Panc1 (cell line): ENCODE results near the gene HOXA4. TPM values are rescaled to one million over a fixed set of nuclear protein-coding genes. Genes with fewer than 3 reads are reported as not detected.

Experiments
- ATAC-seq: fragments of 200-7000 bp; cut with Tn5 transposase; 2 replicates; pipeline ENCODE4 v1.9.1; 2020; ENCODE audit warnings: mild to moderate bottlenecking, moderate library complexity
- BruUV-seq: library from RNA; stranded (reverse); fragments of 400-500 nt; replicated peaks from 2 replicates; lab custom pipeline; 2021; lab: Mats Ljungman, UMichigan
- CTCF ChIA-PET: fragments of 300-600 bp; sonication (Branson Sonifier 250); formaldehyde crosslinking; loops from one replicate; lab custom pipeline; 2022; ENCODE audit warnings: antibody characterized with exemption; lab: Charles Lee
- POLR2A ChIA-PET: fragments of 300-600 bp; sonication (Branson Sonifier 250); formaldehyde crosslinking; loops from one replicate; lab custom pipeline; 2022; ENCODE audit warnings: antibody characterized with exemption; lab: Charles Lee
- DNase-seq: peaks from one replicate; pipeline ENCODE4 v3.0.0-alpha.2; 2010; ENCODE audit warnings: low read depth, low spot score
- H3K27ac ChIP-seq: 2 replicates; pipeline ENCODE4 v1.5.1; 2011; ENCODE audit warnings: mild to moderate bottlenecking, low read length, inconsistent platforms
- H3K27me3 ChIP-seq: fragments of 200-500 bp; sonication (Bioruptor generic); 2 replicates; pipeline ENCODE4 v1.6.0; 2014; ENCODE audit warnings: low read length, inconsistent platforms; ENCODE audit not compliant: control insufficient read depth, insufficient read depth
- H3K36me3 ChIP-seq: fragments of 200-500 bp; sonication (Bioruptor generic); 2 replicates; pipeline ENCODE4 v1.5.1; 2014; ENCODE audit warnings: inconsistent platforms, mild to moderate bottlenecking, low read length, moderate library complexity; ENCODE audit not compliant: control insufficient read depth, insufficient read depth
- H3K4me1 ChIP-seq: 2 replicates; pipeline ENCODE4 v1.5.1; 2011; ENCODE audit warnings: inconsistent platforms, mild to moderate bottlenecking, low read length, moderate library complexity; ENCODE audit not compliant: control insufficient read depth, insufficient read depth
- H3K4me3 ChIP-seq, 2 experiments: 2 replicates each; pipeline ENCODE4 v1.5.1; 2011 to 2012; ENCODE audit warnings: low read depth in 2 of 2, low read length in 2 of 2, mild to moderate bottlenecking in 2 of 2, inconsistent platforms in 1 of 2, moderate library complexity in 1 of 2
- H3K9me3 ChIP-seq: fragments of 200-500 bp; sonication (Bioruptor generic); 2 replicates; pipeline ENCODE4 v1.5.1; 2014; ENCODE audit warnings: low read depth, mild to moderate bottlenecking, inconsistent platforms, low read length, moderate library complexity; ENCODE audit not compliant: control insufficient read depth, insufficient read depth
- CTCF ChIP-seq: fragments of 450-650 bp; IDR thresholded peaks from 2 replicates; pipeline ENCODE4 v1.5.1; 2017; ENCODE audit warnings: mild to moderate bottlenecking
- POLR2AphosphoS5 ChIP-seq: IDR thresholded peaks from 2 replicates; pipeline ENCODE4 v1.6.1; 2012; ENCODE audit warnings: mild to moderate bottlenecking, low read depth, low read length, moderate library complexity
- REST ChIP-seq, 2 experiments: IDR thresholded peaks; 2 replicates each; pipeline ENCODE4 v1.6.1; 2011 to 2012; ENCODE audit warnings: low read depth in 2 of 2, control low read depth in 1 of 2, low read length in 1 of 2, mild to moderate bottlenecking in 1 of 2, moderate library complexity in 1 of 2; ENCODE audit not compliant: insufficient read depth in 1 of 2
- SIN3A ChIP-seq: IDR thresholded peaks from 2 replicates; pipeline ENCODE4 v1.6.1; 2012; ENCODE audit warnings: low read depth, mild to moderate bottlenecking, low read length, moderate library complexity, borderline replicate concordance; ENCODE audit not compliant: insufficient read depth
- TCF7L2 ChIP-seq: IDR thresholded peaks from 2 replicates; pipeline ENCODE4 v1.6.1; 2011; ENCODE audit warnings: mild to moderate bottlenecking, low read depth, low read length, inconsistent platforms
- in situ Hi-C: cut with HindIII; loops from 2 replicates; pipeline ENCODE4 v1.10.0; 2016; ENCODE audit warnings: low sequenced_read_pairs, low pct_unique_long_range_greater_than_20kb
- intact Hi-C: fragments of 100-400 bp; cut with micrococcal nuclease; formaldehyde crosslinking; loops from one replicate; pipeline ENCODE4 v1.10.0; 2022; ENCODE audit not compliant: unreplicated experiment
- total RNA-seq: library from RNA; stranded (reverse); gene quantifications from one replicate; pipeline ENCODE4 v1.2.1, GENCODE V29; 2021; ENCODE audit not compliant: unreplicated experiment

Gene HOXA4
- total RNA-seq, 1 experiment from 2014 or later: 0.39 TPM

GRCh38 chr7:27101957-27102580, 28.5 kb downstream of the HOXA4 start:
- Histone ChIP-seq H3K36me3 (peaks cover 10% of the 10 kb centered on the region; the same call in 1 of the 2 replicates), H3K27ac (peak overlapping the region; percentile 99), H3K27me3 (no peaks in the 10 kb centered on the region), H3K9me3 (no peaks in the 10 kb centered on the region), H3K4me3 (no peak overlapping the region), H3K4me1 (peaks cover 71% of the 10 kb centered on the region)
- CTCF ChIA-PET: no interaction called here
- intact Hi-C loops: no loop called here
- POLR2A ChIA-PET: no interaction called here
- no TSS peak for BruUV-seq
- TF ChIP-seq REST (IDR thresholded peaks at IDR 0.05; ENCODE audit: insufficient read depth in 1 of 2, low read depth in 2 of 2, low read length in 1 of 2): no peak
- TF ChIP-seq SIN3A: no peak
- no peak for TF ChIP-seq TCF7L2
- no peak for TF ChIP-seq CTCF
- no peak for TF ChIP-seq POLR2AphosphoS5
- DNase-seq (no peak), ATAC-seq (no peak)
- in situ Hi-C loops: no loop called here

GRCh38 chr7:27101171-27101956, 29.2 kb downstream of the HOXA4 start:
- Histone ChIP-seq H3K27me3 (no peaks in the 10 kb centered on the region), H3K36me3 (peaks cover 9% of the 10 kb centered on the region; the same call in 1 of the 2 replicates), H3K27ac (peak overlapping the region; percentile 99), H3K4me1 (peaks cover 70% of the 10 kb centered on the region), H3K9me3 (no peaks in the 10 kb centered on the region), H3K4me3 (peak overlapping the region in 1 of 2 experiments; percentile 0; a peak in 1 of 4 replicates)
- in situ Hi-C loops: no loop called here
- no peak for TF ChIP-seq CTCF
- TF ChIP-seq REST (IDR thresholded peaks at IDR 0.05; ENCODE audit: insufficient read depth in 1 of 2, low read depth in 2 of 2, low read length in 1 of 2): no peak
- TF ChIP-seq POLR2AphosphoS5: no peak
- DNase-seq (no peak), ATAC-seq (no peak)
- intact Hi-C loops: no loop called here
- ChIA-PET POLR2A (no interaction called here), CTCF (no interaction called here)
- no TSS peak for BruUV-seq
